H1 (cell line): Measurements from ENCODE around the gene CUBN.

Experiments used
- EGR1 ChIP-seq: IDR thresholded peaks from 2 replicates; pipeline ENCODE4 v1.6.1; 2011; ENCODE audit warnings: low read depth, low read length, borderline replicate concordance
- EP300 ChIP-seq, 2 experiments: IDR thresholded peaks; 1 replicate in 1 of 2; 2 replicates in 1 of 2; pipeline ENCODE4 v1.6.1; 2011 to 2012; ENCODE audit warnings: low read depth in 2 of 2, low read length in 2 of 2, mild to moderate bottlenecking in 2 of 2, borderline replicate concordance in 1 of 2, inconsistent platforms in 1 of 2, moderate library complexity in 1 of 2
- FOSL1 ChIP-seq: IDR thresholded peaks from 2 replicates; pipeline ENCODE4 v1.6.1; 2011; ENCODE audit warnings: mild to moderate bottlenecking, low read depth, low read length, moderate library complexity; ENCODE audit not compliant: insufficient read depth
- JUND ChIP-seq: IDR thresholded peaks from 2 replicates; pipeline ENCODE4 v1.6.1; 2011; ENCODE audit warnings: mild to moderate bottlenecking, improper control_type of control experiment, low read length
- NRF1 ChIP-seq: IDR thresholded peaks from 2 replicates; pipeline ENCODE4 v1.6.1; 2011; ENCODE audit warnings: mild to moderate bottlenecking, low read depth, low read length, improper control_type of control experiment
- POLR2AphosphoS5 ChIP-seq: IDR thresholded peaks from 2 replicates; pipeline ENCODE4 v1.6.1; 2011; ENCODE audit warnings: low read depth, low read length
- RAD21 ChIP-seq, 2 experiments: IDR thresholded peaks in 1 of 2; conservative IDR thresholded peaks in 1 of 2; 2 replicates each; pipeline ENCODE4 v1.6.1; 2011; ENCODE audit warnings: low read depth in 2 of 2, low read length in 2 of 2, improper control_type of control experiment in 1 of 2, inconsistent platforms in 1 of 2, mild to moderate bottlenecking in 1 of 2, moderate library complexity in 1 of 2
- RFX5 ChIP-seq: IDR thresholded peaks from 2 replicates; pipeline ENCODE4 v1.6.1; 2011; ENCODE audit warnings: low read depth, low read length, improper control_type of control experiment, borderline replicate concordance
- TAF1 ChIP-seq: IDR thresholded peaks from 2 replicates; pipeline ENCODE4 v1.6.1; 2011; ENCODE audit warnings: mild to moderate bottlenecking, low read depth, low read length
- TCF12 ChIP-seq: IDR thresholded peaks from 2 replicates; pipeline ENCODE4 v1.6.1; 2011; ENCODE audit warnings: low read depth, mild to moderate bottlenecking, low read length
- YY1 ChIP-seq: IDR thresholded peaks from 2 replicates; pipeline ENCODE4 v1.6.1; 2011; ENCODE audit warnings: low read depth, mild to moderate bottlenecking, low read length
- ZNF274 ChIP-seq: IDR thresholded peaks from 2 replicates; pipeline ENCODE4 v1.7.0; 2012; ENCODE audit warnings: low read length, borderline replicate concordance; ENCODE audit errors: extremely low read depth
- TF ChIP-seq, protein P1 (sequence below), 3 experiments: IDR thresholded peaks; 1 replicate in 2 of 3; 2 replicates in 1 of 3; pipeline versions ENCODE4 v1.5.1 to v1.6.1; 2011; ENCODE audit warnings: low read length in 3 of 3, mild to moderate bottlenecking in 3 of 3, inconsistent platforms in 2 of 3, low read depth in 1 of 3, moderate library complexity in 1 of 3; ENCODE audit not compliant: insufficient read depth in 1 of 3; ENCODE audit errors: control extremely low read depth in 1 of 3
- TF ChIP-seq, protein P2 (sequence below): IDR thresholded peaks from 2 replicates; pipeline ENCODE4 v1.6.1; 2012; ENCODE audit warnings: inconsistent platforms

DNA sequence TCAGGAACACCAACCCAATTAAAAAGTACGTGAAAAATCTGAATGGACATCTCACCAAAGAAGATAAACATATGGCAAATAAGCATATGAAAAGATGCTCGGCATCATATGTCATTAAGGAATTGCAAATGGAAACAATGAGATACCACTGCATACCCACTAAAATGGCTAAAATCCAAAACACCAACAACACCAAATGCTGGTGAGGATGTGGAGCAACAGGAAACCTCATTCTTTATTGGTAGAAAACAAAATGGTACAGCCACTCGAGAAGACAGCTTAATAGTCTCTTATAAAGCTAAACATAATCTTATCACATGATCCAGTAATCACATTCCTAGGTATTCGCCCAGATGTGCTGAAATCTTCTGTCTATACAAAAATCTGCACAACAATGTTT is 325.5 kb downstream of the CUBN start:
- no peak for TF ChIP-seq POLR2AphosphoS5
- TF ChIP-seq, protein P1, sequence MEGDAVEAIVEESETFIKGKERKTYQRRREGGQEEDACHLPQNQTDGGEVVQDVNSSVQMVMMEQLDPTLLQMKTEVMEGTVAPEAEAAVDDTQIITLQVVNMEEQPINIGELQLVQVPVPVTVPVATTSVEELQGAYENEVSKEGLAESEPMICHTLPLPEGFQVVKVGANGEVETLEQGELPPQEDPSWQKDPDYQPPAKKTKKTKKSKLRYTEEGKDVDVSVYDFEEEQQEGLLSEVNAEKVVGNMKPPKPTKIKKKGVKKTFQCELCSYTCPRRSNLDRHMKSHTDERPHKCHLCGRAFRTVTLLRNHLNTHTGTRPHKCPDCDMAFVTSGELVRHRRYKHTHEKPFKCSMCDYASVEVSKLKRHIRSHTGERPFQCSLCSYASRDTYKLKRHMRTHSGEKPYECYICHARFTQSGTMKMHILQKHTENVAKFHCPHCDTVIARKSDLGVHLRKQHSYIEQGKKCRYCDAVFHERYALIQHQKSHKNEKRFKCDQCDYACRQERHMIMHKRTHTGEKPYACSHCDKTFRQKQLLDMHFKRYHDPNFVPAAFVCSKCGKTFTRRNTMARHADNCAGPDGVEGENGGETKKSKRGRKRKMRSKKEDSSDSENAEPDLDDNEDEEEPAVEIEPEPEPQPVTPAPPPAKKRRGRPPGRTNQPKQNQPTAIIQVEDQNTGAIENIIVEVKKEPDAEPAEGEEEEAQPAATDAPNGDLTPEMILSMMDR (IDR thresholded peaks at IDR 0.05; ENCODE audit: control extremely low read depth in 1 of 3, insufficient read depth in 1 of 3, low read depth in 1 of 3, low read length in 3 of 3): no peak
- no peak for TF ChIP-seq EGR1
- no peak for TF ChIP-seq FOSL1
- TF ChIP-seq TCF12: no peak
- TF ChIP-seq TAF1: no peak
- no peak for TF ChIP-seq RFX5
- TF ChIP-seq, protein P2, sequence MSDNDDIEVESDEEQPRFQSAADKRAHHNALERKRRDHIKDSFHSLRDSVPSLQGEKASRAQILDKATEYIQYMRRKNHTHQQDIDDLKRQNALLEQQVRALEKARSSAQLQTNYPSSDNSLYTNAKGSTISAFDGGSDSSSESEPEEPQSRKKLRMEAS: no peak
- no peak for TF ChIP-seq ZNF274
- TF ChIP-seq EP300 (IDR thresholded peaks at IDR 0.05; ENCODE audit: borderline replicate concordance in 1 of 2, low read depth in 2 of 2, low read length in 2 of 2): no peak
- TF ChIP-seq NRF1: no peak
- TF ChIP-seq YY1: no peak
- no peak for TF ChIP-seq RAD21 (IDR thresholded peaks at IDR 0.05 in 1 of 2, conservative IDR thresholded peaks at IDR 0.05 in 1 of 2; ENCODE audit: low read depth in 2 of 2, low read length in 2 of 2)
- TF ChIP-seq JUND: no peak
